ENCODE data around the gene YWHAH. TPM values are rescaled to one million over a fixed set of nuclear protein-coding genes. Genes with fewer than 3 reads are reported as not detected.
A peak's percentile ranks its signal among the peaks of the same experiment; 100 is the strongest.

Gene YWHAH
- polyA plus RNA-seq, 3 donors, result 98.4 to 133 (median 110) TPM

DNA sequence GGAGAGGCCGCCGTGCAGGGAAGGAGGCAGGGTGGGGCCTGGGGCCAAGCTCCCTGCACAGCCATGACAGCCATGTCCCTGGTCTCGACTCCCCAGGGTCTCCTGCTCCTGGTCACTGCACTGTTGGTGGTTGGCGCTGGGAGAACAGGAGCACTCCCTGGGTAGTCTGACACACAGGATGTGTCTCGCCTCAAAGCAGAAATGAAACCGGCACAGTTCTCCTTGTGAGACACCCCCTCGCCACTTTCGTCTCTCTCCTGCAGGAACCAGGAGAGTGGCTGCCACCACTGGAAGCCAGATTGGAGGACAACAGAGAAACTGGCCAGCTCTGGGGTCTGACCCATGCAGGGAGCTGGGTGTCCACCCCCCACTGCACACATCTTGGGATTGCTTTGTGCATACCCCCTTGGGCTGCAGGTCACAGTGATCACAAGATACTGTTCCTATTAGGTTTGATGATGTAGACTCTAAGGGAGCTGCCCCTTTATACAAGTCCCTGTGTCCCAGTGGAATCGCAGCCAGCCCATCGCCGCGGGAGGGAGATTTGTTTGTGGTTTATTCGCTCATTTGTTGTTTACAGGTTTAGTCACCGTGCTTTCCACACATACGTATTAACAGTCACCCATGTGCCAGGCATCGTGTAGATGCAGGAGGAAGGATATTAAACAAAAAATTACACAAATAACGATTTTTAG, 27.0 kb upstream of the YWHAH start:
- DNase-seq, result no peak

DNA sequence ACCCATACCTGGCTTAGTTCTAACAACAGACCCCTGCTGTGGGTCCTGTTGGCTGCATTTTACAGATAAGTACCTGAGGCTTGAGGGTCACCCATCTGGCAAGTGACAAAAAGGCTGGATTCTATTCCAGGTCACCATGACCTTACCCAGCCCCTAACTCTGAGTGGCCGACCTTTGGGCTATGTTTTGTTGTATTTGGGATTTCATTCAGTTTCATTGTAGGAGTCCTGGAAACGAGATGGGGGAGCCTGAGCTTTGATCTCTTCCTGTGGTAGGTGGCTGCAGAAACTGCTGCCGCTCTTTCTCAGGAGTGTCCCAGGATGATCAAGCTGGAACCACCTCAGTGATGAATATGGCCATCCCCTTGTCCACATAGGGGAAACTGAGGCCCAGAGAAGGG, 24.6 kb upstream of the YWHAH start:
- DNase-seq, result no peak

DNA sequence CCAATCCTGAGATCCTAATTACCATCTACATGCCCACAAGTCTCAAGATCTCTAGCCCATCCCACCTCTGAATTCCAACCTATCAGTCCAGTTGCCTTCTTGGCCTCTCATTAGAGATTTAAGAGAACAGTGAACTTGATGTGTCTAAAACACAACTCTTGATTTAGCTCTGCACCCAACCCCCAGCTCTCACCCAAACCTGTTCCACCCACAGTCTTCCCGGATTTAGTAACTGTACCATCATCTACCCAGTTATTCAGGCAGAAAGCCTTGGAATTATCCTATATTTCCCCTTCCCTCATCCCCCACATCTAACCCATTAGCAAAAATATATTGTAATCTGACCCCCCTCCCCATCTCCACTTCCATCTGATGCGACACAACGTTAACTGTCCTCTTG, 24.0 kb upstream of the YWHAH start:
- no peak for DNase-seq

DNA sequence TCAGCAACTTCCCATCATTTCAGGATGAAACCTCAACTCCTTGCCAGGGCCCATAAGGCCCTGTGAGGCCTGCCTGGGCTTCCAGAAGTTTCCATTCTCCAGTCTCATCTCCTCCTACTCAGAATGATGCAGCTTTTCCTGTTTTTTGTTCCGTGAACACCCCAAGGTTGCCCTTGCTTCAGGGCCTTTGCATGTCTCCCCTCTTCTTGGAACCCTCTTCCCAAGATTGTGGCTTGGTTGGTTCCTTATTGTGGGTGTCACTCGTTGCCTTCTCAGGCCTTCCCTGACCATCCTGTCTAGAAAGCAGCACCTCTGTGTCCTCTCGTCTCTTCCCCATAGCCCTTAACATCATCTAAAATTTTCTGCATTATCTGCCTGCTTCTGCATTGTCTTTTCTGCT, 23.2 kb upstream of the YWHAH start:
- no peak for DNase-seq

DNA sequence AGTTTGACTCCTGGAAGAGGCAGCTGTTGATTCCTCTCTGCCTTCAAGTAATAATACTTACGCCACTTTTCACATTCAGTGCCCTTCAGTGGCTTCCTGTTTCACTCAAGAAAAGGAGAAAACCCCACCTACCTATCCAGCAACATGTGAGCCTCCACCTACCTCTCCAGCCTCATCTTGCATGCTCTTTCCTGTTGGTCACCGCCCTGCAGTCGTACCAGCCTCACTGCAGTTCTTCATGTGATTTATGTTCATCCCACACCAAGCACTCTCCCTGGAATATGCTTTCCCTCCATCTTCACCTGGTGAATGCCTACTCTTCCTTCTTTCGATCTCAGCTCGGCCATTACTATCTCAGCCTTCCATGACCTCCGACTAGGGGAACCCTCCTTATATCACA, 21.8 kb upstream of the YWHAH start:
- DNase-seq, result no peak

DNA sequence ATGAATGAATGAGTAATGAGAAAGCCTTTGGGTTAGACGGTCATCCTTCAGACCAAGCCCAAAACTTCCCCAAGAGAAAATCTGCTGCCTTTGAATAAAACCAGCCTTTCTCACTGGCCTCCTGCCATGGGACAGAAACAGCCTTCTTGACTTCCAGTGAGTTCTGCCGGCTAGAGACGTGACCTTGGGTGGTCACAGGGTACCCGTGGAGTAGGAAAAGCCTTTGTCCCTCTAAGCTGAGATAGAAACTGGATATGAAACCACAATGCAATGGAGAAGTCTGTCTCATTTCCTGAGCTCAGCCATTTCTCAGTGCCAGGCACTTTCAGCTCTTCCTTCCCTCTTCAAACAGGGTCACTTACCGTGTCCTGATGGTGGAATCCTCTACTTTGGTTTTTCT, 21.2 kb upstream of the YWHAH start:
- no peak for DNase-seq

DNA sequence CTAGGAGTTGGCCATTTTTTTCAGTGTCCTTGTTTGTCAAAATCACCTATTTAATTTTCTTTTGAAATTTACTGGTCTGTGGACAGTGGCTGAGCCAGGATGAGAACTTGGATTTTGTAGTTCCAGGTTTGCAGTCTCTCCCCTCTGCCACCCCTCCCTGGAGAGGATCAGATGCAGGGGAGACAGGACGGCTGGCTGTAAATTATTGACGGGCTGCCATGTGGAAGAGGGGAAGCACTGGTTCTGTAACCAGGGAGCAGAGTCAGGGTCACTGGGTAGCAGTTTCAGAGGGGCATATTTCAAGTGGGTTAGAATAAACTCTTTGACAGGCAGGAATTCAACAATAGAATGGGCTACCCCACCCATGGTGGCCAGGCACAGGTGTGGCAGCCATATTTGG, 20.6 kb upstream of the YWHAH start:
- peak; percentile 70 for DNase-seq

DNA sequence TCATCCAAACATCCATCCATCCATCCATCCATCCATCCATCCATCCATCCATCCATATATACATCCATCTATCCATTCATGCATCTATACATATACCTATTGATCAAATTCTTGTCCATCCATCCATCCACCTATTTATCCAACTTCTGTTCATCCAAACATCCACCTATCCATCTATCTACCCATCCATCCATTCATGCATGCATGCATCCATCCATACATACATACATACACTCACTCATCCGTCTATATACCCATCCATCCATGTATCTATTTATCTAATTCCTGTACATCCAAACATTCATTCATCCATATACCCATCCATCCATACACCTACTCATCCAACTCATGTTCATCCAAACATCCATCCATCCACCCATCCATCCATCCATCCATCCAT, 19.3 kb upstream of the YWHAH start:
- DNase-seq, result no peak

DNA sequence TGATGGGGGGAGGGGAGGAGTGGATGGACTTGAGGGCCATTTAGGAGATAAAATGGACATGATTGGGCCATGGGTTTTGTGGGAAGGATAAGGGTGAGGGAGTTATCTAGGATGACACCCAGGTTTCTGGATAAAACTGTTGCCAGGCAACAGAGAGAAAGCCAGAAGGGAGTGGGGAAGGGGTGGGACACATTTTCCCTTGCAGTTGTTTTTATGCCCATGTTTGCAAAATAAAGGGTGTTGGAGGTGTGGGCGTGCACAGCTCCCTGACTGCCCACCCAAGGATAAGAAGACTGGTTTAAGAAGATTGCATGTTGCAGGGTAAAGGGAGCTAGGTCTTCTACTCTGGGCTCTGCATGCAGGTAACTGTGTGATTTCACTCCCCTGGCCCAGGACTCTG, 18.3 kb upstream of the YWHAH start:
- no peak for DNase-seq

DNA sequence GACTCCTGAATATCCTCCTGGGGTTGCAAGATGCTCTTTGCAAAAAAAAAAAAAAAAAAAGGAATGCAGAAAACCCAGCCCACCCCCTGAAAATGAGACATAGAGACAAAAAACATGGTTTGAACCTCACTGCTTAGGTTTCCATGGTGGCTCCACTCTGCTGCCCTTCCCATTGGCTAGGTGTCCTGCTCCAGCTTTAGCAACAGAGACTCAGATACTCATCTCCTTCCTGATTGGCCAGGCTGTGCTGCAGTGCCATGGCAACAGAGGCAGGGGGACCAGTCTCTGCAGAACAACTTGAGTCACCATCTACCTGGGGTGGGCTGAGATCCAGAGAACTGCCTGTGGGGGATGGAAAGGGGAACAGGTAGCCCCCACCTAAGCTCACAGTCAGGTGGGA, 17.4 kb upstream of the YWHAH start:
- no peak for DNase-seq

DNA sequence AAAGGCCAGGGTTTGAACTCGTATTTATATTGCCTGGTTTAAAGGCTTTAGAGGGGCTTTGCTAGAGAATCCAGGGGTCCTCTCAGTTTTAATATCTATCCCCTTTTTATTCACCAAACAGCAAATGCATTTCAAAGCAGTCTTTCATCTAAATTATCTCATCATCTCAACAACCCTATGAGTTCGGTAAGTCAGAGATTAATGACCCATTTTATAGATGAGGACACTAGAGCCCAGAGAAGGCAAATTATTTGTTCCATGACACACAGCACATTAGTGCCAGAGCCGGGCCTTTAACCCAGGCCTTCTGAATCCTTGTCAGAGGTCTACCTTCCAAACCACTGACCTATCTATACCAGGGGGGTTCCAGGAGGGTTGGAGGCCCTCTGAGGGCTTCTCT, 16.8 kb upstream of the YWHAH start:
- DNase-seq, result no peak

DNA sequence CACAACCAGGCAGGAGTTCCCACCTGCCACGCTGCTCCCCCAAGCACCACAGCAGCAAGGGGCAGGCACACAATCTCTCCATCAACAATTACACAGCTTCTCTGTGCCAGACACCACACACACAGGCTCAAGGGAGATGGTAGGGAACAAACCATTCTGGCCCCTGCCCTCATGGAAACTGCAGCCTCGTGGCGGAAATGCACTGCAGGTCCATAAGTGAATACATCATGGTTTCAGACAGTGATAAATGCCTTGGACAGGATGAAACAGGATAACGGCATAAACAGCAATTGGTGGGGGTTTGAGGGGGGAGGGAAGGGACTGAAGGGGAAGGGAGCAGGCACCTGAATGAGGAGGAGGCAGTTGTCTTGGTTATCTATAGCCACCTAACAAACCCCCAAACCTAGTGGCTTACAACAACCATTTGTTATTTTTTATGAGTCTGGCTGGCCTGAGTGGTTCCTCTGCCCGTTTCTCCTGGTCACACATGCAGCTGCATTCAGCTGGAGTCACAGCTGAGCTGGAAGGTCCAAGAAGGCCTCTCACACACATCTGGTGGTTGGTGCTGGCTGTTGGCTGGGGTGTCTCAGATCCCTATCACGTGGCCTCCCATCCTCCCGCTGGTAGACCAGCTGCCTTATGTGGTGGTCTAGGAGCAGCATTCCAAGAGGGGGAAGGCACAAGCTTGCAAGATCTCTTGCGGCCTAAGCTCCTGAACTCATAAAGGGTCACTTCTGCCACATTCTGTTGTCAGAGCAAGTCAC, 15.0 kb upstream of the YWHAH start:
- DNase-seq, result peak; percentile 63

DNA sequence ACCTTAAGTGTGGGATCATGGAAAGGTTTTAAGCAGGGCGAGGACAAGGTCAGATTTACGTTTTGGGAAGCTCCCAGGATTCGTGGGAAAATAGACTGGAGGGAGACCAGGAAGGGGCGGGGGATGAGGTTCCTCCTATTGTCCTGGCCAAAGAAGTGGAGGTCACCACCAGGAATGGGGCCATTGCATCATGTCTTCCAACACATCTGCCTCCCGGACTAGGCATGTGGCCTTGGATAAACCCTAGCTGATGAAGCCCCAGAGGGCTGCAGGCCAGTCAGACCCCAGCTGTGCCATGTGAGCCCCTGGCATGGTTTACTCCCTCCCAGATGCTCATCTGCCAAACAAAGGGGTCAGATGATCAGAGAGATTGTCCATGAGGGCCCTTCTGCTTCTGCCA, 11.5 kb upstream of the YWHAH start:
- no peak for DNase-seq

DNA sequence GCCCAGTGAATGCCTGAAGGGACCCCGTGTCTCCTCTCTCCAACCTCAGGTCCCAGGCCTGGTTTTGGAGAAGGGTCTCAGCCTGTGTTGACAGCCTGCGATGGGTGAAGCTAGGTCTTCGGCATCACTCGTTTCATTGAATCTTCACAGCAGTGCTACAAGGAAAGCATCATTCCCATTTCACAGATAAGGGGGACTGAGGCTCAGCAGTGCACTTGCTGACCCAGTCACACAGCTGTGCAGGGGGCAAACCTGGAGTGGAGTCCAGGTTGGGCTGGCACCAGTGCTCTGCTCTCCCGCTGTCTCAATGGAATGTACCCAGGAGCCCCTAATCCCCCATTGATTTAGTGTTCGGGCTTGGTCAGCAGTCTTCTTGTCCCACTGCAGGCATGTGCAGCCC, 10.9 kb upstream of the YWHAH start:
- DNase-seq, result no peak

DNA sequence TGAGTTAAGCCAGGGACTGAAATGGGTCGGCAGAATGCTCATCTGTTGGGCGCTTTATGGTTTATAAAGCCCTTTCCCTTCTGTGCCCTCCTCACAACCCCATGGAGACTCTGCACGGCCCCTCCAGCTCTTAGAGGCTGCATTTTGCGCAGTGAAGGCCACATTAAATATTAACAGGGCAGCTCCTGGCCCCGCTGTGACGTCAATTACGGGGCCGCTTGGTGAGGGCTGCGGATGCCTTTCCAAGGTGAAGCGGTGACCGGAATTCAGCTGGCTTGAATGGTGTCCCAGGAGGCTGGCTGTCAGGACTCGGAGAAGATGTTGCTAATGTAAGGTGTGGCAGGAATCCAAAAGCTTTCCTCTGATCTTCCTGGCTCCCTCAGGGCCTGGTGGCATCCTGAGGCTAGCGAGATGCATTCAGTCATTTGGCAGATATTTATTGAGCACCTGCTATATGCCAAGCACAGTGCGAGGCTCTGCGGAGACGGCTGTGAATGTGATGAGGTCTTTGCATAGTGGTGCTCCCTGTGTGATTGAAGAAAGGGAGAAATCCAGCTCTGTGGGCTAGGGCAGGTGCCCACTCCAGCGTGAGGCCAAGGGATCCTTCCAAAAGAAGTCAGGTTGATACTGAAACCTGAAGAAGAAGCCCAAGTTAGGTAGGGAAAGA, 10.4 kb upstream of the YWHAH start:
- DNase-seq, result no peak

DNA sequence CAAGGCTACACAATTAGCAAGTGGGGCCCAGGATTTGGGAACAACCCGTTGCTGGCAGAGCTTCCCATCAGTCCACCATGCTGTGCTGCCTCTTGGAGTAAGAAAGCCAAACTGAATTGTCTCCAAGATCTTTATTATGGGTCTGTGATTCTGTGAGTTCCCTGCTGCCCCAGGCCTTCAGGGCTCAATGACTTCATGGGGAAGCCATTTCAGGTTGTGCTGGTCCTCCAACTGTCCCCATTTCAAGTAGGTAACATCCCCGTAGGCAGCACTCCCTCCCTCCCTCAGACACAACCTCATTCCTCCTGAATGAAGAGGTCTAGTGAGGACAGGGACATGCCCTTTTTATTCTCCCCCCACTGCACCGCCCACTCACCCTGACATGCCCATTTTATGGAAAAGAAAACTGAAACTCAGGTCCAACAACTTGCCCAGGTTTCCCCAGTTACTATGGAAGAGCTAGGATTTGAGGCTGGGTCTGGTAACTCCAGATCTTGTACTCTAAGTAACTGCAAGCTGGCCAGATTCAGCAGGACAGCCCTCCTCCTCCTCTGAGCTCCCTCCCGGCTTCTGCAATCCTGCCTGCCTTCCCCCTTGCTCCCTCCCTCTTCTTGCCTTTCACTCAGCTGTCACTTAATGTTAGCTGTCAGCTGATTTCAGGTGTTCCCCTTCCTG, 8.2 kb upstream of the YWHAH start:
- no peak for DNase-seq

DNA sequence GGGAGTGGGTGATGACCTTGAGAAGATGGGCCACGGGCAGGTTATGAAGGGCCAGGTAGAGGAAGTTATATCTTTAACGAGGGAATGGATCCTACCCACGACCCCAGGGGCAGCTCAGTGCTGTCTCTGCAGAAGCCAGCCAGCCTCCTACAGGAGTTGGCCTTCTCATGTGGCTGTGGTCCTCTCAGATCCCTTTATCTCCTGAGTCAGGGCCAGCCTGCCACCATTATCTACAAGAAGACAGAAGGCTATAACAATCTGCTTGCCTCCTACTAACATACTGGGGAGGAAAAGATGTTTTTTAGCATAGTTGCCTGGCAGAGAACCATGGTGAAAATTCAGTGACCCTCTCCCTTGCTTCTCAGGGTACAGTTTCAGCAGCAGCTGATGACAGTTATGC, 7.0 kb upstream of the YWHAH start:
- no peak for DNase-seq

DNA sequence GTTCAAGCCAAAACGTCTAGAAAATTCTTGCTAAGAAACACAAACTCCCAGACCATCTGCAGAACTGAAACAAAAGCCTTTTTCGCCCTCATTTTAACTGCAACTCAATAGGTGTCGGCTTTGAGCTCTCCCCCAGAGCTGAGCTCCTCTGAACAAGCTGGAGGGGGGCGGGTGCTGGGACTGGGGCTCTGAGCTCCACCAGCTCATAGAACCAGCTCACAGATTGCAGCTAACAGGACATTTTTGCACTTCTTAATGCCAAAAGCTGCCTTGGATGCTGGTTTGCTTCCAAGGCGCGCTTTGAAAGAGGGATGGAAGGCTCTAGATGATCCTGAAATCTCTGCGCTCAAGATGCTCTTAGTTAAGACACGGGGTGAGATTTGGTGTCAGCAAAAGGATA, 6.0 kb upstream of the YWHAH start:
- no peak for DNase-seq

DNA sequence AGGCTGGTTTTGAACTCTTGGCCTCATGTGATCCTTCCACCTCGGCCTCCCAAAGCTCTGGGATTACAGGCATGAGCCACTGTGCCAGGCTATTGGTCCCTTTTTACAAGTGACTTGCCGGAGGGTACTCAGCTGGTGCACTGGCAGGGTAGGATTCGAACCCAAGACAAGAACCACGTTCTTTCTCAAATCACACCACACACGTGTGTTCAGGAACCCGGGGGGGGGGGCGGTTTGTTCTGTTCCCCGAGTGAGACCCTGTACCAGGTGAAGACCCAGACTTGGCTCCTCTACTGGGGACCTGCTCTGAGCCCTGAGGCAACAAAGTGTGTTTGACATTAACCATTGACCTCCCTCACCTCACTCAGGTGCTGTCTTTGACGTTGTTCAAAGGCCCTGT, 3.8 kb upstream of the YWHAH start:
- no peak for DNase-seq

DNA sequence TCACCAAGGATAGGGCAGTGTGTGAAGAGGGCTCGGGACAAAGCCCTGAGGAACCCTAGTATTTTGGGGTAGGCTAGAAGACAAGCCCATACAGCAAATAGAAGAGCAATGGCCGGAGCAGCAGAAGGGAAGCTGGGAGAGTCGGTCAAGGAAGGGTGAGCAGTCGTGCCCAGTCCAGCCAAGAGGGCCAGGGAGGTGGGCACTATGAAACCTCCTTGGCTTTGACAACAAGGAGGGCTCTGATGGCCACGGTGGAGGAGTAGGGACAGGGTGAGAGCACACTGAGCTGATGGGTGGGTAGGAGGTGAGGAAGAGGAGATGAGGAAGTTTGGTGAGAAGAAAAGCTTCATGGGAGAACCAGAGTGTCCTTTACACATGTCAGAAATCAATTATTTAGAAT, 2.2 kb upstream of the YWHAH start:
- no peak for DNase-seq

DNA sequence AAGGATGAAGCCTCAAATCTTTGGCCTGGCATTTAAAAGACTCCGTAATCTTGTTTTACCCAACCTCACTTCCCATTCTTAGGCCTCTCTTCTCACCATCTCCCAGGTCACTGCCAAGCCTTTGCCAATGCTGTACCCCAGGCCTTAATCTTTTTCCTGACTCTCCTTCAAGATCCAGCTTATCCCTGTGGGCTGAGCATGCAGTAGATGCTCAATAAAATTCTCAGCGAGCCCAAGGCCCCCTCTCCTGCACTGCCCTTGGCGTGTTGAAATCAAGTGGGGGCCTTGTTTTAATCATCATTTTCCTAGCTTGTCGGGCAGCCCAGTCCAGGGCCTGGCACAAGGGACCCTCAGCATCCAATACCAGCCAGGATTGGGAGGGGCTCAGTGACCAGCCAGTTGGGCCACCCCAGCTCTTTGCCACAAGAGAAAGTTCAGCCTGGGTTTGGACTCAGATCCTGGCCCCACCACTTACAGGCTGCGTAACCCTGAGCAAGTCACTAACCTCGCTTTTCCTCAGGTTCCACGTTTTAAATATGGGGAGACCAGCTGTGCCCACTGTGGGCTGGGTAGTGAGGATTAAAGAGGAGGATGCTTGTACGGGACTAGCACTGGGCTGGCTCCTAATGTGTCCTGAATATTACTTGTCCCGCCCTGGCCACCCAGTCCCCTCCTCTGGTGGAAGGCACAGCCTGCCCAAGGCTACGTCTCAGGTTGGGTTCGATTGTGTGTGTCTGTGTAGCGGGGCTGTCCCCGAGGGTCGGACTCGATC, 943 bp upstream of the YWHAH start:
- no peak for DNase-seq

Measured in renal pelvis (tissue), 4 donors.